RWPE2 (cell line): ENCODE data around the gene LSM14B.
A peak's percentile ranks its signal among the peaks of the same experiment; 100 is the strongest.

Experiments used
- ATAC-seq: fragments of 200-7000 bp; cut with Tn5 transposase; 3 replicates; pipeline ENCODE4 v1.9.1; 2021; ENCODE audit warnings: low read depth
- DNase-seq: peaks from one replicate; pipeline ENCODE4 v3.0.0-alpha.2; 2020; ENCODE audit warnings: low spot score
- H3K27ac ChIP-seq: fragments of 450-650 bp; 2 replicates; pipeline ENCODE4 v1.5.1; 2017; ENCODE audit warnings: mild to moderate bottlenecking; ENCODE audit not compliant: poor library complexity, severe bottlenecking
- H3K27me3 ChIP-seq: fragments of 250-450 bp; sonication (Bioruptor Pico); 2 replicates; pipeline ENCODE4 v1.5.1; 2021; ENCODE audit warnings: mild to moderate bottlenecking, moderate library complexity; ENCODE audit not compliant: insufficient read depth, poor library complexity, severe bottlenecking
- H3K36me3 ChIP-seq: fragments of 250-450 bp; sonication (Bioruptor Pico); 2 replicates; pipeline ENCODE4 v1.5.1; 2020; ENCODE audit warnings: low read depth, mild to moderate bottlenecking, moderate library complexity
- H3K4me1 ChIP-seq: fragments of 250-450 bp; sonication (Bioruptor Pico); 2 replicates; pipeline ENCODE4 v1.5.1; 2021; ENCODE audit warnings: mild to moderate bottlenecking, moderate library complexity; ENCODE audit not compliant: insufficient read depth, poor library complexity, severe bottlenecking
- H3K4me3 ChIP-seq: fragments of 250-450 bp; sonication (Bioruptor Pico); 2 replicates; pipeline ENCODE4 v1.5.1; 2021; ENCODE audit warnings: mild to moderate bottlenecking, moderate library complexity; ENCODE audit not compliant: severe bottlenecking
- H3K9me3 ChIP-seq: fragments of 250-450 bp; sonication (Bioruptor Pico); 2 replicates; pipeline ENCODE4 v1.5.1; 2021; ENCODE audit warnings: mild to moderate bottlenecking, moderate library complexity; ENCODE audit not compliant: severe bottlenecking
- CTCF ChIP-seq: fragments of 450-650 bp; IDR thresholded peaks from one replicate; pipeline ENCODE4 v1.5.1; 2017; ENCODE audit warnings: mild to moderate bottlenecking, moderate library complexity; ENCODE audit not compliant: poor library complexity, severe bottlenecking

The LSM14B gene

GRCh38 chr20:62141397-62142251 is 19.3 kb downstream of the LSM14B start:
- H3K9me3 ChIP-seq = no peaks in the 10 kb centered on the region
- H3K4me1 ChIP-seq = peaks cover 14% of the 10 kb centered on the region
- peaks cover 64% of the 10 kb centered on the region for H3K36me3 ChIP-seq
- H3K4me3 ChIP-seq = peak overlapping the region; percentile 96
- H3K27ac ChIP-seq = peak overlapping the region; percentile 76
- ATAC-seq (peak; percentile 18), DNase-seq (no peak)
- peak; percentile 69 for TF ChIP-seq CTCF
- H3K27me3 ChIP-seq = no peaks in the 10 kb centered on the region

GRCh38 chr20:62142252-62143080 is 20.2 kb downstream of the LSM14B start:
- peak overlapping the region; percentile 96 for H3K4me3 ChIP-seq
- peaks cover 14% of the 10 kb centered on the region for H3K4me1 ChIP-seq
- H3K27me3 ChIP-seq = no peaks in the 10 kb centered on the region
- ATAC-seq (0 out of 3 replicates have a peak, but pooled peaks have one; percentile 10), DNase-seq (no peak)
- no peaks in the 10 kb centered on the region for H3K9me3 ChIP-seq
- TF ChIP-seq CTCF = no peak
- peak overlapping the region; percentile 76 for H3K27ac ChIP-seq
- peaks cover 55% of the 10 kb centered on the region for H3K36me3 ChIP-seq

GRCh38 chr20:62143081-62143956 is 21.0 kb downstream of the LSM14B start, which contains the start of the genes PSMA7 and SS18L1:
Gene PSMA7 (minus strand): TSS chr20:62143394. CDS start chr20:62143303, 91 bp downstream.
Gene SS18L1 (plus strand): TSS chr20:62143769. CDS start chr20:62143821, 52 bp downstream.
- Histone ChIP-seq H3K4me1 (peaks cover 14% of the 10 kb centered on the region), H3K9me3 (no peaks in the 10 kb centered on the region), H3K4me3 (peak within 1 kb of the TSS; percentile 96), H3K36me3 (peaks cover 47% of the 10 kb centered on the region), H3K27me3 (no peaks in the 10 kb centered on the region), H3K27ac (peak within 1 kb of the TSS; percentile 76)
- ATAC-seq (peak; percentile 78), DNase-seq (peak; percentile 95)
- peak; percentile 8 for TF ChIP-seq CTCF

GRCh38 chr20:62143957-62144825 is 21.9 kb downstream of the LSM14B start:
- ATAC-seq = peak; percentile 62
- TF ChIP-seq CTCF = peak; percentile 26
- Histone ChIP-seq H3K27me3 (no peaks in the 10 kb centered on the region), H3K9me3 (no peaks in the 10 kb centered on the region), H3K4me3 (peak overlapping the region; percentile 96), H3K36me3 (peaks cover 38% of the 10 kb centered on the region), H3K4me1 (peaks cover 16% of the 10 kb centered on the region), H3K27ac (peak overlapping the region; percentile 76)
- DNase-seq = peak; percentile 91
